Right cardiac atrium (tissue), 5 donors: Measurements from ENCODE around the gene PLBD1. TPM values are rescaled to one million over a fixed set of nuclear protein-coding genes. Genes with fewer than 3 reads are reported as not detected.

Experiments
- ATAC-seq, 2 donors: fragments of 200-7000 bp; cut with Tn5 transposase; one replicate each; pipeline versions ENCODE4 v1.8.0 to v1.9.1; 2020; ENCODE audit warnings: moderate library complexity in 2 of 2, mild to moderate bottlenecking in 1 of 2
- DNase-seq, 3 donors: peaks; one replicate each; pipeline ENCODE4 v3.0.0-alpha.2; 2020
- H3K27ac ChIP-seq: one replicate; pipeline ENCODE4 v1.5.1; 2013; ENCODE audit warnings: mild to moderate bottlenecking, low read length, control low read depth, moderate library complexity
- H3K27me3 ChIP-seq: one replicate; pipeline ENCODE4 v1.6.1; 2013; ENCODE audit not compliant: control insufficient read depth, insufficient read depth
- H3K4me1 ChIP-seq: one replicate; pipeline ENCODE4 v1.6.1; 2013; ENCODE audit warnings: low read length; ENCODE audit not compliant: control insufficient read depth, insufficient read depth
- H3K4me3 ChIP-seq: one replicate; pipeline ENCODE4 v1.5.1; 2013; ENCODE audit warnings: low read length, control low read depth
- H3K9me3 ChIP-seq: one replicate; pipeline ENCODE4 v1.6.1; 2013; ENCODE audit warnings: low read length; ENCODE audit not compliant: control insufficient read depth
- WGBS: extraction: QIAGEN DNeasy Blood & Tissue Kit; methylation state at CpG from one replicate; pipeline ENCODE4 v1.1.7; 2013; 5-methylcytosine and 5-hydroxymethylcytosine counted together
- intact Hi-C, 4 donors: fragments of 100-400 bp; cut with DNase I; formaldehyde crosslinking; loops; one replicate each; pipeline versions ENCODE4 v1.11.0 to v1.14.0; 2022 to 2023
- long read RNA-seq, 4 donors: library from polyadenylated mRNA; unstranded; transcript quantifications; one replicate each; pipeline ENCODE4 v2.0.0, GENCODE V29; 2020 to 2021
- polyA plus RNA-seq: library from polyadenylated mRNA; stranded (reverse); fragments of 200-250 nt; gene quantifications from one replicate; pipeline ENCODE4 v1.2.3, GENCODE V29; 2013
- total RNA-seq, 4 donors: library from RNA; stranded (reverse); fragmentation: NEBNext Ultra II Directional; extraction: Animal tissue kit (Norgen Biotek cat#: 25700); gene quantifications; one replicate each; pipeline ENCODE4 v1.2.1, GENCODE V29; 2021
- donor health status: healthy with polysubstance abuse.
- donor health status: DM: no; HTN: yes; CAD: no.
- donor health status: DM: no; HTN: no; CAD: no.
- donor health status: DM: no; HTN: yes; CAD: no; lungs with severe emphysema.
- donor health status: DM: yes; HTN: yes; CAD: no.

Gene PLBD1
- total RNA-seq (10 to 100 TPM; 22.1 to 30.9 (median 23.9) TPM), polyA plus RNA-seq (12.7 TPM)
- long read RNA-seq, donor 1, transcript PLBD1-201 (11 exons, 2,426 nt) = major isoform, 71 of 74 reads
- long read RNA-seq, donor 1, partial matches to known transcripts = 2 of 74 reads
- long read RNA-seq, donor 1, other reads (novel, unspliced or antisense) = 1 of 74 reads
- long read RNA-seq, donor 2, transcript PLBD1-201 (11 exons, 2,426 nt) = major isoform, 25 of 27 reads
- long read RNA-seq, donor 2, partial matches to known transcripts = 1 of 27 reads
- long read RNA-seq, donor 2, other reads (novel, unspliced or antisense) = 1 of 27 reads
- long read RNA-seq, donor 3, transcript PLBD1-201 (11 exons, 2,426 nt) = major isoform, 167 of 192 reads
- long read RNA-seq, donor 3, partial matches to known transcripts = 5 of 192 reads
- long read RNA-seq, donor 3, other reads (novel, unspliced or antisense) = 20 of 192 reads
- long read RNA-seq, donor 4, transcript PLBD1-201 (11 exons, 2,426 nt) = major isoform, 34 of 35 reads
- long read RNA-seq, donor 4, partial matches to known transcripts = 0 of 35 reads
- long read RNA-seq, donor 4, other reads (novel, unspliced or antisense) = 1 of 35 reads

DNA sequence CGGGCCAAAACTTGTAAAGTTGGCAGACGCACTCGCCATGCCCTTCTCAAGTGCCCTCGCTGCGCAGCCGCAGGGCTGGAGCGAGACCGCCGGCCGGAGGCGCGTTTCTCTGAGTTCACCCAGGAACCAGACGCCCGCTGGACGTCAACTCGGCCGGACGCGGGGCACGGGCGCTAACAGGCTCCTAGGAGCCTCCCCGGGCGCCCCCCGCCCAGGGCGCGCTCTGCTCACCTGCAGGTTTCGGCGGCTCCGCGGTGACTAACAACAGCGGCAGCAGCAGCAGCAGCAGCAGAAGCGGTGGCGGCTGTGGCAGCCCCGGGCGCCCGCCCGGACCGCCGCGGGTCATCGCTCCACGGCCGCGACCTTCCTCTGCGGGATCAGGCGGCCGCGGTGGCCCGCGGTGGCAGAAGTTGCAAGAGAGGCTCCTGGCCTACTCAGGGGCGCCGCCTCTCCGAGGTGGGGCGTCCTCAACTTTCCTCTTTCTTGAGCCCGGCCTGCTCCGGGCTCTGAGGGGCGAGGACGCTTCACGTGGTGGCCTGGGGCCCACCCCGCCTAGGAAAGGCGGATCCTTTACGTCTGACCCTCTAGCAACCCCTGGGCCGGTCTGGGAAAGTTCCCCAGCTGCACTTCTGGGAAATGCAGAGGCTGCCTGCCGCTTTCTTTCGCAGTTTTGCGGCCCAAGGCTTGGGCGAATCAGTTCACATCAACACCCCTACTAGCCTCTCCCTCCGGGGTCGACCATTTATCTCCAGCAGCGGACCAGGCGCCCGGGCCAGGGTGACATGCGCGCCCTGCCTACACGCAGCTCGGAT, at the start of gene PLBD1:
Gene PLBD1, minus strand, starts transcription at position 533 of the 812 bp plus-strand sequence. Its CDS starts 187 bp downstream, at position 346.
- H3K27me3 ChIP-seq = no peaks in the 10 kb centered on the region
- DNase-seq (peak; percentile 78 to 92 (median 90)), ATAC-seq (peak; percentile 92 to 95)
- peak within 1 kb of the TSS; percentile 66 for H3K27ac ChIP-seq
- H3K4me1 ChIP-seq = no peaks in the 10 kb centered on the region
- peak within 1 kb of the TSS; percentile 53 for H3K4me3 ChIP-seq
- intact Hi-C loops = no loop called here
- WGBS = 2% methylated on average over 76 of the region's 76 CpGs
- H3K9me3 ChIP-seq = no peaks in the 10 kb centered on the region

- no peak overlapping the region for H3K4me3 ChIP-seq
- no peak overlapping the region for H3K27ac ChIP-seq
- H3K9me3 ChIP-seq = no peaks in the 10 kb centered on the region
- H3K27me3 ChIP-seq = no peaks in the 10 kb centered on the region
- no peak for DNase-seq
- peaks cover 13% of the 10 kb centered on the region for H3K4me1 ChIP-seq
- peak in 1 of 2 donors; percentile 44 for ATAC-seq
- 42% methylated on average over 3 of the region's 3 CpGs for WGBS
- intact Hi-C loops = loop anchor here in 2 of 4 donors (5.0 to 10.0 kb wide), 2 partner anchors 100 to 377 kb away; no protein-coding TSS in a partner anchor
These were observed 47.0 kb upstream of the PLBD1 start for GRCh38 chr12:14614704-14615121.

GRCh38 chr12:14613718-14614117, 46.0 kb upstream of the PLBD1 start:
- intact Hi-C loops = loop anchor here in 1 of 4 donors (10.0 kb wide), 1 partner anchor 99 kb away; no protein-coding TSS in a partner anchor
- Histone ChIP-seq H3K27ac (peak overlapping the region; percentile 5), H3K27me3 (no peaks in the 10 kb centered on the region), H3K4me3 (no peak overlapping the region), H3K4me1 (peaks cover 13% of the 10 kb centered on the region), H3K9me3 (no peaks in the 10 kb centered on the region)
- DNase-seq = no peak
- WGBS = 87% methylated on average over 1 of the region's 1 CpG
- ATAC-seq = no peak

- no peak for ATAC-seq
- WGBS = 26% methylated on average over 3 of the region's 3 CpGs
- H3K4me1 ChIP-seq = peaks cover 13% of the 10 kb centered on the region
- H3K4me3 ChIP-seq = no peak overlapping the region
- no peaks in the 10 kb centered on the region for H3K9me3 ChIP-seq
- DNase-seq = no peak
- no peaks in the 10 kb centered on the region for H3K27me3 ChIP-seq
- intact Hi-C loops = loop anchor here in 1 of 4 donors (10.0 kb wide), 1 partner anchor 98 kb away; no protein-coding TSS in a partner anchor
- peak overlapping the region; percentile 68 for H3K27ac ChIP-seq
These were observed 45.3 kb upstream of the PLBD1 start for GRCh38 chr12:14612898-14613445.

GRCh38 chr12:14612250-14612649, 44.6 kb upstream of the PLBD1 start:
- Histone ChIP-seq H3K9me3 (no peaks in the 10 kb centered on the region), H3K27me3 (no peaks in the 10 kb centered on the region), H3K4me3 (no peak overlapping the region), H3K27ac (no peak overlapping the region), H3K4me1 (peaks cover 13% of the 10 kb centered on the region)
- ATAC-seq (no peak), DNase-seq (no peak)
- 86% methylated on average over 3 of the region's 3 CpGs for WGBS
- intact Hi-C loops = loop anchor here in 1 of 4 donors (10.0 kb wide), 1 partner anchor 97 kb away; no protein-coding TSS in a partner anchor

- ATAC-seq = no peak
These were observed 44.0 kb upstream of the PLBD1 start for GRCh38 chr12:14611640-14612203.

GRCh38 chr12:14607568-14607967, 39.9 kb upstream of the PLBD1 start:
- Histone ChIP-seq H3K27me3 (no peaks in the 10 kb centered on the region), H3K4me3 (no peak overlapping the region), H3K27ac (no peak overlapping the region), H3K9me3 (no peaks in the 10 kb centered on the region), H3K4me1 (peaks cover 3% of the 10 kb centered on the region)
- intact Hi-C loops = no loop called here
- ATAC-seq (no peak), DNase-seq (no peak)

More at GRCh38 chr12:14611640-14612203, 44.0 kb upstream of the PLBD1 start:
- peaks cover 13% of the 10 kb centered on the region for H3K4me1 ChIP-seq
- intact Hi-C loops = loop anchor here in 1 of 4 donors (10.0 kb wide), 1 partner anchor 97 kb away; no protein-coding TSS in a partner anchor
- WGBS = 94% methylated on average over 3 of the region's 3 CpGs
- no peak for DNase-seq
- H3K27ac ChIP-seq = no peak overlapping the region
- no peaks in the 10 kb centered on the region for H3K27me3 ChIP-seq
- H3K4me3 ChIP-seq = no peak overlapping the region
- no peaks in the 10 kb centered on the region for H3K9me3 ChIP-seq

DNA sequence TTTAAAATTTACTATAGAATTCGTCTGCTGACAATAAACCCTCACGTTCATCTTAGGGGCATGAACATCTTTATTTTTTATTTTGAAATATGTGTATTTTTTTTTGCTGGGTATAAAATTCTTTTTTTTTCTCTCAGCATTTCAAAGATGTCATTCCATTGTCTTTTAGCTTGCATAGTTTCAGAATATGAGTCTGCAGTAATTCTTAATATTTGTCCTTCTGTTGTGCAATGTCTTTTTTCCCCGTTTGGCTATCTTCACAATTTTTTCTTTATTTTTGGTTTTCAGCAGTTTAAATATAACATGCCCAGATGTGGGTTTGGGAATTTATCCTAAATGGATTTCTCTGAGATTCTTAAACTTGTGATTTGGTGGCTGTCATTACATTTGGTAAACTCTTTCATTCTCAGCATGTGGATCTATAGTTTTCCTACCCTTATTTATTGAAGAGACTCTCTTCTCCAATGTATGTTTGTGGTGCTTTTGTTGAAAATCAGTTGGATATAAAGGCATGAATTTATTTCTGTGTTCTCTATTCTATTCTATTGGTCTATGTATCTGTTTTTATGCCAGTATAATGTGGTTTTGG, 37.8 kb upstream of the PLBD1 start:
- DNase-seq (no peak), ATAC-seq (no peak)
- intact Hi-C loops = no loop called here
- no peaks in the 10 kb centered on the region for H3K9me3 ChIP-seq
- H3K27ac ChIP-seq = no peak overlapping the region
- no peaks in the 10 kb centered on the region for H3K27me3 ChIP-seq
- 79% methylated on average over 3 of the region's 3 CpGs for WGBS
- H3K4me1 ChIP-seq = no peaks in the 10 kb centered on the region
- no peak overlapping the region for H3K4me3 ChIP-seq

DNA sequence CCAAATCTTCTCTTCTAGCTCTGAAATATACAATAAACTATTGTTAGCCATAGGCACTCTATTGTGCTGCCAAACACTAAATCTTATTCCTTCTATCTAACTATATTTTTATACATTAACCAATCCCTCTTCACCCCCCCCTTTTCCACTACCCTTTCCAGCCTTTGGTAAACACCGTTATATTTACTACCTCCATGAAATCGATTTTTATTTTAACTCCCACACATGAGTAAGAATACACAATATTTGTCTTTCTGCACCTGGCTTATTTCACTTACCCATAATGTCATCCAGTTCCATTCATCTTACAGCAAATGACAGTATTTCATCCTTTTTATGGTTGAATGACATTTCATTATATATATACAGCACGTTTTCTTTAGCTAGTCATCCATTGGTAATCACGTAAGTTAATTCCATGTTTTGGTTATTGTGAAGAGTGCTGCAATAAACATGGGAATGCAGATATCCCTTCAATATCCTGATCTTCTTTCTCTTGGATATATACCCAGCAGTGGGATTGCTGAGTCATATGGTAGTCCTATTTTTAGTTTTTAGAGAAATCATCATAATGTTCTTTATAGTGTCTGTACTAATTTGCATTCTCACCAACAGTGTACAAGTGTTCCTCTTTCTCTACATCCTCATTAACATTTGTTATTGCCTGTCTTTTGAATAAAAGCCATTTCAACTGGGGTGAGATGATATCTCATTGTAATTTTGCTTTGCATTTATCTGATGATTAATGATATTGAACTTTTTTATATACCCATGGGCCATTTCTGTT, 34.2 kb upstream of the PLBD1 start:
- WGBS = 72% methylated on average over 4 of the region's 4 CpGs
- Histone ChIP-seq H3K27me3 (no peaks in the 10 kb centered on the region), H3K27ac (no peak overlapping the region), H3K4me1 (no peaks in the 10 kb centered on the region), H3K4me3 (no peak overlapping the region), H3K9me3 (no peaks in the 10 kb centered on the region)
- DNase-seq (no peak), ATAC-seq (no peak)
- intact Hi-C loops = no loop called here
